ENCODE results near the gene KCTD1. TPM values are rescaled to one million over a fixed set of nuclear protein-coding genes. Genes with fewer than 3 reads are reported as not detected.

KCTD1 gene
- total and polyA plus RNA-seq, 4 donors: 0.78 to 2.9 (median 2.0) TPM

DNA sequence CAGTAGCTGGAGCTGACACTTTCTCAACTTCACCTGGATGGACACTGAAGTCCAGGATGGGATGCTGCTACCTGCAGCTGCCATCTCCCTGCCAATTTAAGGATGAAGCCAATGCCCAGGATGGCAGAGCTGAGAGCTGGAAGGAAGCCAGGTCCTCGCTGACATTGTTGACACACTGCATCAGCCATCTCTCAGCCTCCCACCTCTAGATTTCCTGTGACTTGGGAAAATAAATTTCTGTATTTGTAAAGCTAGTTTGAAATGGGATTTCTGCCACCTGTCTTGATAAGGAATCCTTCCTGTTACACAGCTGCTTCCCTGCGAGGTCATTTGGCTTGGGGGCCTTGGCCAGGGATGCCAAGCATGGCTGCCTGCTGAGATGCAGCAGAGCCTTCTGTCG, 43.5 kb downstream of the KCTD1 start:
- no peak for TF ChIP-seq HNF4A (conservative IDR thresholded peaks at IDR 0.05)
- no peak for TF ChIP-seq HNF4G (IDR thresholded peaks at IDR 0.05)
- no peak for TF ChIP-seq NR2F2 (IDR thresholded peaks at IDR 0.05)
- TF ChIP-seq FOXA2 (IDR thresholded peaks at IDR 0.05): no peak
- no peak for TF ChIP-seq GABPA (IDR thresholded peaks at IDR 0.05 in 1 of 2, conservative IDR thresholded peaks at IDR 0.05 in 1 of 2)
- TF ChIP-seq TAF1 (conservative IDR thresholded peaks at IDR 0.05): no peak
- TF ChIP-seq JUND (IDR thresholded peaks at IDR 0.05): no peak
- TF ChIP-seq ATF3 (IDR thresholded peaks at IDR 0.05): no peak
- no peak for TF ChIP-seq EGR1 (IDR thresholded peaks at IDR 0.05; ENCODE audit: low read depth in 2 of 2)
- Histone ChIP-seq H3K27ac (ENCODE audit: low read depth in 1 of 2, low read length in 2 of 2) (no peak overlapping the region), H3K9ac (ENCODE audit: low read depth in 1 of 2, low read length in 2 of 2) (no peak overlapping the region), H3K27me3 (ENCODE audit: control insufficient read depth in 4 of 4, insufficient read depth in 4 of 4, low read length in 3 of 4) (no peaks in the 10 kb centered on the region), H3K4me1 (ENCODE audit: control insufficient read depth in 4 of 4, insufficient read depth in 4 of 4, low read length in 3 of 4) (no peaks in the 10 kb centered on the region), H3K4me3 (ENCODE audit: low read depth in 1 of 3, low read length in 3 of 3) (no peak overlapping the region), H3K9me3 (ENCODE audit: control insufficient read depth in 4 of 4, low read length in 3 of 4) (no peaks in the 10 kb centered on the region), H3K36me3 (ENCODE audit: control insufficient read depth in 4 of 4, insufficient read depth in 3 of 4, low read depth in 1 of 4, low read length in 3 of 4) (no peaks in the 10 kb centered on the region)
- 63% methylated on average over 3 of the region's 3 CpGs for WGBS
- DNase-seq (ENCODE audit: low spot score): no peak

DNA sequence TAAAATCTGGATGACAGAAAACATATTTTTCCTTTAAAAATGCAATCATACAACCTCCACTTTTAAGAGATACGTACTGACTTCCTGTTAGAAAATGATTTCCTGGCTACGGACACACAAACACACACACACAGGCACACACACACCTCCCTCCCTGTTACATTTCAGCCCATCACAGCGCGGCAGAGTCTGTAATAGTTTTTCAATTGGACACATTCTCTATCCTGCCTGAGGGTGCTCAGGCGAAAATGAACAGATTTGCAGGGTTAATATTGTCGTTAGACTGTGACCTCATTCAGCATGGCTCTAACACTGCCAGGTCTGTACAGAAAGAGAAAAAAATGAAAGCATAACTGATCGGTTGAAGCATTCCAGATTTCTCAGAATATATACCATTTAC, 45.0 kb downstream of the KCTD1 start:
- no peaks in the 10 kb centered on the region for H3K9me3 ChIP-seq (ENCODE audit: control insufficient read depth in 4 of 4, low read length in 3 of 4)
- H3K4me3 ChIP-seq (ENCODE audit: low read depth in 1 of 3, low read length in 3 of 3): no peak overlapping the region
- H3K27me3 ChIP-seq (ENCODE audit: control insufficient read depth in 4 of 4, insufficient read depth in 4 of 4, low read length in 3 of 4): no peaks in the 10 kb centered on the region
- WGBS: 82% methylated on average over 7 of the region's 7 CpGs
- TF ChIP-seq, protein P1, sequence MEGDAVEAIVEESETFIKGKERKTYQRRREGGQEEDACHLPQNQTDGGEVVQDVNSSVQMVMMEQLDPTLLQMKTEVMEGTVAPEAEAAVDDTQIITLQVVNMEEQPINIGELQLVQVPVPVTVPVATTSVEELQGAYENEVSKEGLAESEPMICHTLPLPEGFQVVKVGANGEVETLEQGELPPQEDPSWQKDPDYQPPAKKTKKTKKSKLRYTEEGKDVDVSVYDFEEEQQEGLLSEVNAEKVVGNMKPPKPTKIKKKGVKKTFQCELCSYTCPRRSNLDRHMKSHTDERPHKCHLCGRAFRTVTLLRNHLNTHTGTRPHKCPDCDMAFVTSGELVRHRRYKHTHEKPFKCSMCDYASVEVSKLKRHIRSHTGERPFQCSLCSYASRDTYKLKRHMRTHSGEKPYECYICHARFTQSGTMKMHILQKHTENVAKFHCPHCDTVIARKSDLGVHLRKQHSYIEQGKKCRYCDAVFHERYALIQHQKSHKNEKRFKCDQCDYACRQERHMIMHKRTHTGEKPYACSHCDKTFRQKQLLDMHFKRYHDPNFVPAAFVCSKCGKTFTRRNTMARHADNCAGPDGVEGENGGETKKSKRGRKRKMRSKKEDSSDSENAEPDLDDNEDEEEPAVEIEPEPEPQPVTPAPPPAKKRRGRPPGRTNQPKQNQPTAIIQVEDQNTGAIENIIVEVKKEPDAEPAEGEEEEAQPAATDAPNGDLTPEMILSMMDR (IDR thresholded peaks at IDR 0.05; ENCODE audit: low read depth, low read length, missing input control): no peak
- TF ChIP-seq RAD21 (IDR thresholded peaks at IDR 0.05) (no peak), JUND (IDR thresholded peaks at IDR 0.05) (no peak), FOXA1 (IDR thresholded peaks at IDR 0.05) (no peak), SP1 (IDR thresholded peaks at IDR 0.05) (no peak), EGR1 (IDR thresholded peaks at IDR 0.05; ENCODE audit: low read depth in 2 of 2) (no peak), YY1 (IDR thresholded peaks at IDR 0.05) (no peak), FOXA2 (IDR thresholded peaks at IDR 0.05) (no peak), RXRA (IDR thresholded peaks at IDR 0.05) (no peak), ATF3 (IDR thresholded peaks at IDR 0.05) (no peak), HNF4A (conservative IDR thresholded peaks at IDR 0.05) (no peak), REST (IDR thresholded peaks at IDR 0.05) (no peak), NR2F2 (IDR thresholded peaks at IDR 0.05) (no peak), GABPA (IDR thresholded peaks at IDR 0.05 in 1 of 2, conservative IDR thresholded peaks at IDR 0.05 in 1 of 2) (no peak), TAF1 (conservative IDR thresholded peaks at IDR 0.05) (no peak), HNF4G (IDR thresholded peaks at IDR 0.05) (no peak)
- TF ChIP-seq, protein P2, sequence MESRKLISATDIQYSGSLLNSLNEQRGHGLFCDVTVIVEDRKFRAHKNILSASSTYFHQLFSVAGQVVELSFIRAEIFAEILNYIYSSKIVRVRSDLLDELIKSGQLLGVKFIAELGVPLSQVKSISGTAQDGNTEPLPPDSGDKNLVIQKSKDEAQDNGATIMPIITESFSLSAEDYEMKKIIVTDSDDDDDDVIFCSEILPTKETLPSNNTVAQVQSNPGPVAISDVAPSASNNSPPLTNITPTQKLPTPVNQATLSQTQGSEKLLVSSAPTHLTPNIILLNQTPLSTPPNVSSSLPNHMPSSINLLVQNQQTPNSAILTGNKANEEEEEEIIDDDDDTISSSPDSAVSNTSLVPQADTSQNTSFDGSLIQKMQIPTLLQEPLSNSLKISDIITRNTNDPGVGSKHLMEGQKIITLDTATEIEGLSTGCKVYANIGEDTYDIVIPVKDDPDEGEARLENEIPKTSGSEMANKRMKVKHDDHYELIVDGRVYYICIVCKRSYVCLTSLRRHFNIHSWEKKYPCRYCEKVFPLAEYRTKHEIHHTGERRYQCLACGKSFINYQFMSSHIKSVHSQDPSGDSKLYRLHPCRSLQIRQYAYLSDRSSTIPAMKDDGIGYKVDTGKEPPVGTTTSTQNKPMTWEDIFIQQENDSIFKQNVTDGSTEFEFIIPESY (IDR thresholded peaks at IDR 0.05): no peak
- TF ChIP-seq, protein P3, sequence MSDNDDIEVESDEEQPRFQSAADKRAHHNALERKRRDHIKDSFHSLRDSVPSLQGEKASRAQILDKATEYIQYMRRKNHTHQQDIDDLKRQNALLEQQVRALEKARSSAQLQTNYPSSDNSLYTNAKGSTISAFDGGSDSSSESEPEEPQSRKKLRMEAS (IDR thresholded peaks at IDR 0.05): no peak
- H3K9ac ChIP-seq (ENCODE audit: low read depth in 1 of 2, low read length in 2 of 2): no peak overlapping the region
- H3K36me3 ChIP-seq (ENCODE audit: control insufficient read depth in 4 of 4, insufficient read depth in 3 of 4, low read depth in 1 of 4, low read length in 3 of 4): no peaks in the 10 kb centered on the region
- no peaks in the 10 kb centered on the region for H3K4me1 ChIP-seq (ENCODE audit: control insufficient read depth in 4 of 4, insufficient read depth in 4 of 4, low read length in 3 of 4)
- DNase-seq (ENCODE audit: low spot score): no peak
- H3K27ac ChIP-seq (ENCODE audit: low read depth in 1 of 2, low read length in 2 of 2): no peak overlapping the region
